HG03066 (cell line): Measurements from ENCODE around the gene SRSF9.

Source experiments
- ATAC-seq: cut with Tn5 transposase; IDR thresholded peaks from one replicate; pipeline ENCODE4 v1.9.1; 2021; ENCODE audit warnings: low read depth; ENCODE audit not compliant: unreplicated experiment

The SRSF9 gene

DNA sequence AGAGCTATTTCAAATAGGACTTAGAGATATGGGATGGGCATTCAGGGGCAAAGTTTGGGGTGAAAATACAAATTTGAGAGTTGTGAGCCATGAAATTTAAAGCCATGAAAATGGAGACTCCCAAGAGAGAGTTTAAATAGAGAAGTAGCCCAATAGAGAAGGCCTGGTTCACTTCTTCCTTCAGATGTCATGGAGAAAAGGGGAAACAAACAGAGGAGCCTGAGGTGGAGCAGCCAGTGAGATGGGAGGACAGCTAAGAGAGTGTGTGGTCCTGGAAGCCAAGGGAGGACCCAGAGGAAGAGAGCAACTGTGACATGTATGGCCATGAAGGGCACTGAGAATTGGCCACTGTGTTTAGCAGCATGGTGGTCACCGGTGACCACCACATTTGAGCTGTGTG is 14.1 kb upstream of the SRSF9 start:
- ATAC-seq, result no peak

DNA sequence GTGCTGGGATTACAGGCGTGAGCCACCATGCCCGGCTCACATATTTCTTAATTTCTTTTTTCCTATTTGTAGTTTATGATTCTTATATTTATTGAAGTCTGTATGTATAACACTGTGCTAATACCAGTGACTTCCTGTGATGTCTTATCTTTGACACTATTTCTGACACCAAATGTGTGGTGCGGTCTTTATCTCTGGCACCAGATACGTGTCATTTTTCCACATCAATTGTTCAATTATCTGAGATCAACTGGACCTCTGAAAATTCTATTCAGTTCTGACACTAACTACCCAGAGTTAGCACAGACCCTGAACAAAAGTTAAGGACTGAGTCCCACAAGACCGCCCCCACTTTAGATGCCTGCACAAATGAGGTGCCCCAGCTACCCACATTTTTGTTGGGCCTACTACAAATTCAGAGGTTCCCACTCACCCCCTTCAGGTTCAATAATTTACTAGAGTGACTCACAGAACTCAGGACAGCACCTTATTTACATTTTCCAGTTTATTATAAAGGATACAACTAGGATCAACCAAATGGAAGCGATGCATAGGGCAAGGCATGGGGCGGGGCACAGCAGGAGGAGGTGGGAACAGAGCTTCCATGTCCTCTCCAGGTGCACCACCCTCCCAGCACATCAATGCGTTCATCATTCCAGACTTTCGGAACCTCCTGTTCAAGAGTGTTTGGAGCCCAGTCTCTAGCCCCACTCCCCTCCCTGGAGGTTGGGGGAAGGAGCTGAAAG is 11.6 kb upstream of the SRSF9 start:
- ATAC-seq, result no peak

DNA sequence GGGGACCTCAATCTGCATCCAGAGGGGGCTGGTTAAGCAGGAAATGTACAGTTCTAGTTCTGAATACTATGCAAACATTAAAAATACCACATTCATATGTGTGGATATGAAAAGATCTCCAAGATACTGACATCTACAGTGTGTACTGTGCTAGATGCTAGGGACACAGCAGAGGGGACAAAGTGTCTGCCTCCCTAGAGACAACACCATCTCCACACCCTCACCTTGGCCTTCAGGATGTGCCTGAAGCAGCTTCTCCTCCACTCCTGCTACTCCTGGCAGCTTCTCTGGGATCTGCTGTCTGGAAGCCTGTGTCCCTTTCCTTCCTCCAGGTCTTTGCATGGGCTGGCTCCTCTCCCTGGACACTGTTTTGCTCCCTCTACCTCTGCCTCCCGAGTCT is 10.7 kb upstream of the SRSF9 start:
- no peak for ATAC-seq

DNA sequence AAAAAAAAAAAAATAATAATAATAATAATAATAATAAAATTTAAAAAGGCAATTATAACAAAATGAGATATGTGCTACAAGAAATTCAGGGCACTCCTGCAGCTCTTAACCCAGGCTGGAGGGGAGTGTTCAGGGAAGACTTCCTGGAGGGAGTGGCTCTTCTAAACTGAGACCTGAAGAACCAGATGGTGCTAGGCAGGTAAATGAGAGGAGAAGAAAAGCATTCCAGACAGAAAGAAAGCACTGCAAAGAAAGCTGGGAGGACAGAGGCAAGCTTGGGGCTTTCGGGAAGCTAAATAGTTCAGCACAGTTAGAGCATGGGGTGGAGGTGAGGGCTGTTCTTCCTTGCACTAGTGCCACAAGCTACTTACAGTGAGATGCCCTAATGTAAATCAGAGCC is 9.9 kb upstream of the SRSF9 start:
- no peak for ATAC-seq

DNA sequence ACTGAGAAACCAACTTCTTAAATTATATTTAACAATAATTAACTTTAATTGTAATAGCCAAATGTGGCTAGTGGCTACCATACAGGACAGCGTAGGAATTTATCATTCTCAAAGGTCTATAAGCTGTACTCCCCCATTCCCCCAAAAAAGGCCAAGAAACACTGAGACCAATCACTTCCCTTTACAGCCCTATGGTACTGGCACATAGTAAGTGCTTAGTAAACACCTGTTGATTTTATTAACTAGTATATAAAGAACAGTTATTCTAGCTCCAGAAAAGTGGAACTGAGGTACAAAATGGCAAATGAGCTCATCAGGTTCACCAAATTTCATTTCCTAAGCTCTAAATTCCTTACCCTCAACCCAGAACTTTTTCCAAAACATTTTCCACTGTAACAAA is 6.1 kb upstream of the SRSF9 start:
- ATAC-seq, result no peak

DNA sequence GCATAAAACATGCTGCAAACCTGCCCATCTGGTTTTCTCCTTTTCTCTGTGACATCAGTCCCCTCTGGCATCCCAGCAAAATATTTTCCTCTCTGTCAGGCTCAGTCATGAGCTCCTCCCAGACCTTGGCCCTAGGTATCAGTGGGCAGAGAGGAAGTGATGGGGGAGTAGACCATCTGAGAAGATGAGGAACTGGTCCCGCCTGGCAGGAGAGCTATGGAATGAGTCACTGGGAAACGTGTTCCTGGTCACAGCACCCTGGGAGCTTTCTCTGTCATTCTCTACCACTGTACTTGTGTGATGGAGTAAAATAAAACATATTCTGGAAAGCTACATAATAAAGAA is 5.0 kb upstream of the SRSF9 start:
- ATAC-seq, result no peak

DNA sequence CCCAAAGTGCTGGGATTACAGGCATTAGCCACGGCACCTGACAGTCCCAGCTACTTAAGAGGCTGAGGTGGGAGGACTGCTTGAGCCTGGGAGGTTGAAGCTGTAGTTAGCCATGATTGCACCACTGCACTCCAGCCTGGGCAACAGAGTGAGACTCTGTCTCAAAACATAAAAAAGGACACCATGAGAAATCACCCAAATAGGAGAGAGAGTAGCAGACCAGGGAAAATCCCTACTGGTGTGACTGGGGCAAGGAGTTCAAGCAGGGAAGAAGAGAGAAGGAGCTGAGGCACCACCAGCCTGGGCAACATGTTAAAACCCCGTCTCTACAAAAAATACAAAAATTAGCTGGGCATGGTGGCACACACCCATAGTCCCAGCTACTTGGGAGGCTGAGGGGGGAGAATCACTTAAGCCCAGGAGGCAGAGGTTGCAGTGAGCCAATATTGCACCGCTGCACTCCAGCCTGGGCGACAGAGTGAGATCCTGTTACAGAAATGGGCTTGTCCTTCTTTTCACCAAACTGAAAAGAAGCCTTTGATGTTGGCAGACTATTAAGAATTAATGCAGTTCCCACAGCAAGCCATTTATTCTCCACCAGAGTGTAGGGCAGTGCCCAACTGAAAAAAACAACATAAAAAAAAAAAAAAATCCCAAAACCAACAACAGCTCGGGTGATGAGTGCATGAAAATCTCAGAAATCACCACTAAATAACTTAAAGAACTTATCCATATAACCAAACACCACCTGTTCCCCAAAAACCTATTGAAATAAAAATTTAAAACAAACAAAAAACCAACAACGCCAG is 4.5 kb upstream of the SRSF9 start:
- ATAC-seq, result no peak

DNA sequence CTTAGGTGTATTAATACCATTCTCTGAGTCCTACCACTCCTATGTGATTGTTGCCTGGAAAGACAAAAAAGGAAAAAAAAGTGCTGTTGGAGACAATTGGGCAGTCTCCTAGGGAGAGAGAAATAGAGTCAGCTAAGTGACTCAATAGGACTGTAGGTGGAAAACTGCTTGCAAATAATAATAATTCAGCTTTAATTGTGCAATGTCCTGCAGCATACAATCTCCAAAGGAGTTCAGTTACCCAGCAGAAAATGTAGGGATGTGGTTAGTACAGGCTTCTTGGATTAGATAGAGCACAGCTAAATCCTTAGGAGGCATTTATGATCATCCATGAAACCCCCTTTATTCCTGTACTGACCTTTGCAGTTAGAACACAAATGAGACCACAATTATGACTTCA is 3.0 kb upstream of the SRSF9 start:
- ATAC-seq, result no peak

DNA sequence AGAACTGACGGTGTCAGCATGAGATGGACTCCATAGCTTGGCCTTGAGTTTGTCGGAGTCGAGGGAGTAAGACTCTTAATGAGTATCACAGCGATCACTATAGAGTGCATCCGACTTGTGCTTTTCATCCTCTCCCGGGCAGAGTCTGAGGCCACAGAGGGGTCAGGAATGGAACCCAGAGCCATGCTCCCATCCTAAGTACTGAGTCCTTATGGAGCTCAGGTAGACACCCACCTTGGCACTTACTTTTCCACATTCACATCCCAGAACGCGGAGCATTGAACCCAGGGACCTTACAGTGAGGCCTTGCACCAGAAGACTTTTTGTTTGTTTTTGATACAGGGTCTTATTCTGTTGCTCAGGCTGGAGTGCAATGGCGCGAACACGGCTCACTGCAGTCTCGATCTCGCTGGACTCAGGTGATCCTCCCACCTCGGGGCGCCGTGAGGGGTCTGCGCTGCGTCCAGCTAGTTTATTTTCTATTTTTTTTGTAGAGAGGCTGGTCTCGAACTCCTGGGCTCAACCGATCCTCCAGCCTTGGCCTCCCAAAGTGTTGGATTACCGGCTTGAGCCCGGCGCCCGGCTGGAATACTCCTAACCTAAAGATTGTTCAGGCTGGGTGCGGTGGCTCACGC is 719 bp upstream of the SRSF9 start:
- peak; percentile 8 for ATAC-seq

DNA sequence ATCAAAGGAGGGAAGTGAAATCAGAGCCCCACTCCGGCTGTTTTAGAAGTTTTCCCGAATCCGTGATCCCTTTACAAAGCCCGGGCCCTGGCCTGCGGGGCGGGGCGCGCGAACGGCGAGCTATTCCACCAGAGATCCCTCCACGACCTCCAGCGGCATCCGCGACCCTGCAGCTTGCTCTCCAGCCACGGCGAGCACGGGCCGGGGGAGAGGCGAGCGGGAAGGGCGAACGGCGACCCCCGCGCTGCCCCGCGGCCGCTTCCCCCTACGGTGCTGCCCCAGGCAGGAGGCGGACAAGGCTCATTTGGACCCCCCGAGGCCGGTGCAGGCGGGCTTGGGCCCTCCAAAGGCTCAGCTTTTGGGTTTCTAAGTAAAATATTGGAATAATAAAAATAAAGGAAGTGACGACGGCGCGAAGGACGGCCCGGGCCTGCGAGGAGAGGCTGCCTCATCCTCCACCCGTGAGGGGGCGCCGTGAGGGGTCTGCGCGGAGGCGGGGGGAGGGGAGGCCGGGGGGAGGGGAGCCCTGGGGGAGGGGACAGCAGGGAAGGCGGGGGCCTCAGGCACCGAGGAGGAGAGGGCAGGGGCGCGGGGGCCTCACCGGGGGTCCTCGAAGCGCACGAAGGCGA is 613 bp downstream of the SRSF9 start:
- ATAC-seq, result peak; percentile 30

DNA sequence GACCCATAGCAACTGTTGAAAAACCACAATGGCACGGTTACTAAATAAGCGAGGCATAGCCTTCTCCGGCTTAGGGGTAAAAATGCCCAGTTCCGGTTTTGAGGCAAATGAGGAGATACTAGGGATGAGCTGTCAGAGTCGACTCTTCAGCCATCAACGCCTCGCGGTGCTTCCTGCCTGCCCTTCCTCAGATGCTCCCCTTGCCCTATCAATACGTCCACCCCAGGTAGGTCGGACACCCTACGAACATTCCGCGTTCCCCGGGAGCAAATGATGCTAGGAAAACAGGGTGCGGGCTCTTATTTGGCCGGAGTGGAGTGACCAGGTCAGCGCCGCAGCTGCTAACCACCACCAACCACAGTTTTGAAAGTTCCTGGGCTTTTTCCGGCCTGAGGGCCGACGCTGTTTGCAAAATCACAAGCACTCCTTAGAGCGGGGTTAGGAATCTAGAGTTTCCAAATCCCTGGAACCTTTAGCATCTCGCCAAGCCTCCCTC is 1.2 kb downstream of the SRSF9 start:
- no peak for ATAC-seq

DNA sequence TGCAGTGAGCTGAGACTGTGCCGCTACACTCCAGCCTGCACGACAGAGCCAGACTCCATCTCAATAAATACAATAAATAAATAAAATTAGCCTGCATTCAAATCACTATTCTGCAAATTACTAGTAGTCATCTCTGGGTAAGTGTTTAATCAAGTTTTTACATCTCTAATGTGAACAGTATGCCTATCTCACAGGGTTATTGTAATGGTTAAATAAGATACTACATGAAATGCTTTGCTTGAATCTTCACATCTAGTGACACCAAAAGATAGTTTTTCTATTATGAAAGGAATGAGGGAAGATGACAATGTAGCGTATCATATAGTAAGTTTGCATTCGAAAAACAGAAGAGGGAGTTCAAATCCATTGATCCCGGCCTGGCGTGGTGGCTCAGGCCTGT is 2.1 kb downstream of the SRSF9 start:
- no peak for ATAC-seq

DNA sequence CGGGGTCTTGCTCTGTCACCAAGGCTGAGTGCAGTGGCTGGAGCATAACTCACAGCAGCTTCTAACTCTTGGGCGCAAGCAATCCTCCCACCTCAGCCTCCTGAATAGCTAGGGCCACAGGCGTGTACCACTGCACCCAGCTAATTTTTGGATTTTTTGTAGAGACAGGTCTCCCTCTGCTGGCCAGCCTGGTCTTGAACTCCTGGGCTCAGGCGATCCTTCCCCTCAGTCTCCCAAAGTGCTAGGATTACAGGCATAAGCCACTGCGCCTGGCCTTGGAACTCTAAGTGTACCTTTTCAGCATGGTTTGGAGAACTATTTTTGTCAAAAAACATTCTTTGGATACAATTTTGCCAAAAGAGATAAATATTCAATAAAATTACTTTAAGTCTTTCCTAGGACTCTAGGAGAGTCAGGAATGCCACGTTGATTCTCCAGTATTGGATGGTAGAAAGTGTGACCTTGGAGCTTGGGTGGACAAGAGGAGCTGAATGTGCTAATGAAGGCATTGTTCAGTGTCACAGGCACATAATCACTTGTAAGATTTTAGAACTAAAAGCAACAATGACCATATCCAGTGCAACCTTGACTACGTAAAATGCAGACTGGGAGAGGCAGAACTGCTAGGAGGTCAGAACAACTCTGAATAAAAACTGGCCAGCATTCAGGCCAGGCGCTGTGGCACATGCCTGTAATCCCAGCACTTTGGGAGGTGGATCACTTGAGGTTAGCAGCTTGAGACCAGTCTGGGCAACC is 2.8 kb downstream of the SRSF9 start:
- no peak for ATAC-seq

DNA sequence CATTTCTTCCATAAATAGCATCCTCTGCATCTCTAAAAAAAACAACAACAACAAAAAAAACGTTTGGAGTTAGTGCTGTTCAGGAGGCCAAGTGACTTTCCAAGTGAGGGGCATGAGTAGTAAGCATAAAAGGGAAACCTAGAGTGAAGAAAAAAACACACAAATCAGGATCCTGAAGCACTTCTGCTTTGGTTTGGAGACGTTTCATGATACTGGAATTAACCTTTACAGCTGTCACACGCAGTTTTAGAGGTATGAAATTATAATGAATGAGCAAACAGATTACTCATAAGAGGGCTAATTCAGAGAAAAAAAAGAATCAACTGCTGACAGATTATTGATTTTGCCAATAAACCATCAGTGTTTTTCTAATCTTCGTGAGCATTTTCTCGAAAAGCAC is 3.8 kb downstream of the SRSF9 start:
- ATAC-seq, result no peak

DNA sequence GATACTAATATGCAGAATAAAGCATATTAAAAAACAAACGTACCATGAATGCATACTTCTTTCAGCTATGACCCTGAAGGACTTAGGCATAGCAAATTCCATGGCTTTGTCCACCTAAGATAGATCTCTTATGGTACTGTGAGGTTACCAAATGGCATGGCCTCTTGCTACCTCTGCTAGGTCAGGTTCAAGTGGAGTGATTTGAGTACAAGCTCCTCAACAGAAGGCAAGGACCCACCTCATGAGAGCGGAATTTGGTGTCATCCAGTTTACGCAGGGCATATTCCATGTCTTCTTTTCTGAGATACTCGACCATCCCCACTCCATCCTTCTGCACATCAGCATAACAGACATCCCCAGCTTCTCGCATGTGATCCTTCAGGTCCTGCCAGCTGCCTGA is 5.8 kb downstream of the SRSF9 start:
- ATAC-seq, result no peak

DNA sequence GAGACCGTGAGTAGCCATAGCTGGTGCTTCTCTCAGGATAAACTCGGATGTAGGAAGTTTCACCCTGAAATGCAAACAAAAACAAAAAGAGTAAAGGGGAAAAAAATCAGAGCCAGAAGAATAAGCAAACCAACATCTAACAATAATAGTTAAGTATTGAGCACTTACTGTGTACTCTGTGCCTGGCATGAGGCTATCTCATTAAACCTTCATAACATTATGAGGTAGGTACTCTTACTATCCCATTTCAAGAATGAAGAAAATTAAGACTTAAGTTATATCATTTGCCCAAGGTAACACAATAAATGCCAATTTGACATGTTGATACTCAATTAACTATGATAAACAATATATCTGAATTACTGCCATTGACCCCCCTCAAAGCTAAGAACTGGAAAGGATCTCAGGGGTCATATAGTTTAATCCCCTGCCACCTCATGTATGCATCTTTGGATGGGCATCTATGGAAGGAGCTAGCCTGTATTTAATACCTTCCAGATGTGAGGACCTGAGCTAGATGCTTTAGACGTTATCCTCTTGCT is 7.4 kb downstream of the SRSF9 start:
- no peak for ATAC-seq

DNA sequence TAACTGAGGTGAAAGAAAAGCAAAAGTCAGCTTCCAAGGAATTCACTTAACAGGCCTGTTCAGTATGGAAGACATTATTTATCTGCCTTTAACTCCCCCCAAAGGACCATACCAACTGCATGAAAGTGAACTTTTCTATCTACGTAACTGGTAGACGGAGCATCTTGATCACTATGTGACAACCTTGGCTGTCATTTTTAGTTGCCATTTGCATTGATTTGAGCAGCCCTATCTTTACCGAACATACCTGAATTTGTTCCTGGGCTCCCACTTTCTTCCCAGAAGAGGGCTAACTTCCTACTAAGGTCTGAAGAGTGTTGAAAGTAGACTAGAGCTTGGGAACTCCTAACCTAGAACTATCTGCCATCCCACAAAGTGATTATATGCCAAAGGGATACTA is 9.4 kb downstream of the SRSF9 start:
- ATAC-seq, result no peak

DNA sequence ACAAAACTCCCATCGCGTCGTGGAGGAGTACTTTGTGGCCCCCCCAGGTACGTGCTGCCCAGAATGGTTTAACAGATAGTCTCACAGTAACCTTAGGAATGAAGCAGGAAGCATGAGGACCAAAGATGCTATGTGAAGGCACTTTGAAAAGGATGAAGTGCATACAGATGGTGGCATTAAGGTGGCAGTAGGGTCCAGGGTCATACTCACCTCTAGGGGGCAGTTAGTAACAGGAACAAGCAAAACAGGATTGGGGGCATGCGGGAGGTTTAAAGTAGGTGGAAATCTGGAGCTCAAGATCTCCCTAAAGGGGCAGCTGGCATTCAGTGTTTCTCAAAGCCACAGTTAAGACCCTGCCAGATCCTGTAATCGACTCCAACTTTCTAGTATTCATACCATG is 12.4 kb downstream of the SRSF9 start:
- no peak for ATAC-seq

DNA sequence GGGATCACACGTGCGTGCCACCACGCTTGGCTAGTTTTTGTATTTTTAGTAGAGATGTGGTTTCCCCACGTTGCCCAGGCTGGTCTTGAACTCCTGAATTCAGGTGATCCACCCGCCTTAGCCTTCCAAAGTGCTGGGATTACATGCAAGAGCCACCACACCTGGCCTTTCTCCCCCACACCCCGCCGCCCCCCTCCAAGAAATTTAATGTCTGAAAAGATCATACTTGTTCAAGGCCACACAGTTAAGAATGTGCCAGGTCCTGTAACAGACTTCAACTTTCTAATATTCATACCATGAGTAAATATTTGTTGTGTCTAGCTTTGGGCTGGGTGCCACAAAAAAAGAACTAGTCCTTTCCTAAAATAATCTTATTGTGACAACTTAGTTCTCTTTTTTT is 14.2 kb downstream of the SRSF9 start:
- ATAC-seq, result no peak

DNA sequence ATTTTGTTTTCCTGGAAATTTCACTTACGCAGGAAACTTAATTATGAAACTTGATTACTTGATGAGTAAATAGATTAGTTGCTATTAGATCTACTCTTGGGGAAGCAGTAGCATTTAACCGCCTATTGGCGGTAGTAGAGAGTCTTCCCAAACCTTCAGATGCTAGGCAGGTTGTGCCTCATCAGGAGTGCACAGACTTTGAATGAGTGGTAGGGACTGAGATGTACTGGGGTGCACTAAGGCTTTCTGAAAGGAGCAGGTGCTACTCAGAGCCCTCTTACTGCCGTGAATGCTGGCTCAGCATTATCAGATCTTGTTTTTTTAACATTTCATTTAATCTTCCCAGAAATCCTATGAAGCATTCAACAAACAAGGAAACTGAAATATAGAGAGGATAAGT is 15.6 kb downstream of the SRSF9 start:
- no peak for ATAC-seq
